ENCODE data around the gene FRMD6.

Gene FRMD6

DNA sequence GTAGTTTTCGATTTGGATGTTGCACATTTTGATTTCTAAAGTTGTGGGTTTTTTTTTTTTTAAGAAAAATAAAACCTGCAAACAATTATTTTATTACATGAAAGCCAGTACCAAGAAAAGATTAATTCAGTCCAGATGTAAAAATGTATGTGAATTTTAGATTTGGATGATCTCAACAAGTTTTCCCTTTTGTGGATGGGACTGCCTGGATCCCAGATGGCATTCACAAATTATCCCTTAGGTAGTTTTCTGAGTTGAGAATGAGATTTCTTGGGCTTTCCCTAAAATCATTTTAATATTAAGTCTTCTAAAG lies 2.8 kb downstream of the FRMD6 start:
- no peaks in the 10 kb centered on the region for H3K9me2 ChIP-seq (replicated peaks; ENCODE audit: control insufficient read depth, low read length)
- no peaks in the 10 kb centered on the region; the same call in 1 of the 2 replicates for H3F3A ChIP-seq (ENCODE audit: control insufficient read depth, insufficient read depth)
- no peaks in the 10 kb centered on the region for H4K20me1 ChIP-seq (ENCODE audit: control insufficient read depth, insufficient read depth, low read depth, low read length)
- peaks cover 48% of the 10 kb centered on the region for H3K27me3 ChIP-seq (ENCODE audit: control insufficient read depth, low read length)
- no peaks in the 10 kb centered on the region for H3K79me2 ChIP-seq (ENCODE audit: control insufficient read depth, low read length)
- H3K27ac ChIP-seq (ENCODE audit: low read depth, low read length): no peak overlapping the region
- no peaks in the 10 kb centered on the region for H3K9me3 ChIP-seq (ENCODE audit: control insufficient read depth, insufficient read depth, low read length)
- H3K4me1 ChIP-seq (ENCODE audit: control insufficient read depth, low read length): peaks cover 18% of the 10 kb centered on the region
- H3K4me2 ChIP-seq (ENCODE audit: low read length): no peak overlapping the region
- TF ChIP-seq CTCF (IDR thresholded peaks at IDR 0.05; ENCODE audit: low read depth, low read length, poor library complexity, severe bottlenecking): no peak
- no peak for TF ChIP-seq EZH2phosphoT487 (IDR thresholded peaks at IDR 0.05; ENCODE audit: borderline replicate concordance, low read length)
- no peak overlapping the region for H3K4me3 ChIP-seq (ENCODE audit: low read length)
- H3K36me3 ChIP-seq (ENCODE audit: control insufficient read depth, low read length): no peaks in the 10 kb centered on the region

- H4K20me1 ChIP-seq (ENCODE audit: control insufficient read depth, insufficient read depth, low read depth, low read length): no peaks in the 10 kb centered on the region
- H3K36me3 ChIP-seq (ENCODE audit: control insufficient read depth, low read length): no peaks in the 10 kb centered on the region
- TF ChIP-seq EZH2phosphoT487 (IDR thresholded peaks at IDR 0.05; ENCODE audit: borderline replicate concordance, low read length): no peak
- TF ChIP-seq CTCF (IDR thresholded peaks at IDR 0.05; ENCODE audit: low read depth, low read length, poor library complexity, severe bottlenecking): no peak
- no peaks in the 10 kb centered on the region for H3F3A ChIP-seq (ENCODE audit: control insufficient read depth, insufficient read depth)
- peaks cover 7% of the 10 kb centered on the region for H3K4me1 ChIP-seq (ENCODE audit: control insufficient read depth, low read length)
- H3K27ac ChIP-seq (ENCODE audit: low read depth, low read length): no peak overlapping the region
- H3K9me2 ChIP-seq (replicated peaks; ENCODE audit: control insufficient read depth, low read length): no peaks in the 10 kb centered on the region
- H3K79me2 ChIP-seq (ENCODE audit: control insufficient read depth, low read length): no peaks in the 10 kb centered on the region
- peaks cover 43% of the 10 kb centered on the region for H3K27me3 ChIP-seq (ENCODE audit: control insufficient read depth, low read length)
- H3K4me2 ChIP-seq (ENCODE audit: low read length): no peak overlapping the region
- H3K4me3 ChIP-seq (ENCODE audit: low read length): no peak overlapping the region
- H3K9me3 ChIP-seq (ENCODE audit: control insufficient read depth, insufficient read depth, low read length): no peaks in the 10 kb centered on the region
Observed at GRCh38 chr14:51657762-51658161, 6.1 kb downstream of the FRMD6 start.

DNA sequence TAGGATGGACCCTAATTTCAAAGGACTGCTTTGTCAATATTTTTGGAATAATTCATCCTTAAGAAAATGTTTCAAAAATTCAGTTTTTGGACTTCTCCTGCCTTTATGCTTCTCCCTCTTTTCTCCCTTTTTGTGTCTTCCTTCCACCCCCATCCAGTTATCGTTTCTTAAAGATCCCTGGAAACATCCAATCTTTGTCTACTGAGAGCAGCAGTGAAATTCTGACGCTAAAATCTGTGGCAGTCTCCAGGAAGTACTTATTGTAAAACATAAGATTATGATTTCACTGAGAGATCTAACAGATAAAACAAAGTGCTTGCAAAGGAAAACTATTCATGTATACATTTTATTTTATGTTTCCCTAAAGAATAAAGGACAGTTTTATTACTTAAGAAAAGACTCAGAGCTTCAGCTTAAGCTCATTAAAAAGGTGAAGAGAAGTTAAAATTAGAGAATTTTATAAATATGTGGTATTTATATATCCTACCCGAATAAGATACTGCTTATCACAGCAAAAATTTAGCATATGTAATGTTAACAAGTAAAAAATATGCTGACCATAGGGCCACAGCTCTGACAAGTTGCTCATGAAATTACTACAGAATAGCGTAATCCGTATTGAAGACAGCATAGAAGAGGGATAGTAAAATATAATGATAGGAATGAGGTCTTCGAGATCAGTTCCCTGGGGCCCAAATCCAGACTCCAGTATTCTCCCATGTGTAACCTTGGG lies 6.9 kb downstream of the FRMD6 start:
- Histone ChIP-seq H3F3A (ENCODE audit: control insufficient read depth, insufficient read depth) (no peaks in the 10 kb centered on the region), H3K4me1 (ENCODE audit: control insufficient read depth, low read length) (no peaks in the 10 kb centered on the region), H3K9me3 (ENCODE audit: control insufficient read depth, insufficient read depth, low read length) (no peaks in the 10 kb centered on the region), H4K20me1 (ENCODE audit: control insufficient read depth, insufficient read depth, low read depth, low read length) (no peaks in the 10 kb centered on the region), H3K9me2 (replicated peaks; ENCODE audit: control insufficient read depth, low read length) (no peaks in the 10 kb centered on the region), H3K4me3 (ENCODE audit: low read length) (no peak overlapping the region), H3K27ac (ENCODE audit: low read depth, low read length) (no peak overlapping the region), H3K4me2 (ENCODE audit: low read length) (no peak overlapping the region), H3K79me2 (ENCODE audit: control insufficient read depth, low read length) (no peaks in the 10 kb centered on the region), H3K27me3 (ENCODE audit: control insufficient read depth, low read length) (peaks cover 35% of the 10 kb centered on the region), H3K36me3 (ENCODE audit: control insufficient read depth, low read length) (no peaks in the 10 kb centered on the region)
- TF ChIP-seq EZH2phosphoT487 (IDR thresholded peaks at IDR 0.05; ENCODE audit: borderline replicate concordance, low read length) (no peak), CTCF (IDR thresholded peaks at IDR 0.05; ENCODE audit: low read depth, low read length, poor library complexity, severe bottlenecking) (no peak)

Measured in DOHH2 (cell line).